Measurements from ENCODE around the gene EFCAB6.

DNA sequence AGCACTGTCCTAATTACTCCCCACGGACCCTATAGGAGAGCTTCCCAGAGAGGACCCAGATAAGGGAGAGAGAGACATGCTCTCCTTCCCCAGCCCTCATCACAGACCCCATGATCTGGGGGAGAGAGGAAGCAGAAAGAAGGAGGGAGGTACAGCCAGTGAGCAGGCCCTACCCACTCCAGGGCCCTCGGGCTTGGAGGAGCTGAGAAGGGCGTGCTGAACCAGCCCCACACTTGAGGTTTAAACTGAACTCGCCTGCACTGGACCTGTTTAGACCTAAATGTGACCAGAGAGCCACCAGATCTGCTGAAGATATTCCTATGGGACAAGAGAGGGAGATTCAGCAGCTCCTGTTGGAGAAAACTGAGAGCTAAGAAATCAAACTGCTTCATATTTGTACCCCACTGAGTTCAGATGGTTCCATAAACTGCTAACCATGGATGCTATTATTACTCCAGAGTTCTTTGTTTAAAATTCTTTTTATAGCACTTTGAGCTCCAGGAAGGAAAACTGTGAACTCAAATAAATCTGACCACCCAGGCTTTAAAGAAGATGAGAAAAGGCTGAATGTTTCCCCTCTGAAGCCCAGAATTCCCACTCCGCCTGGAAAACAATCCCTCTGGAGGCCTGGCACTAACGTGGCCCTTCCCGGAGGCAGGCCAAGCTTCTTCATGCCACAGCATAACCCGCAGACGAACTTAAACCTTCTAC lies 67.2 kb downstream of the EFCAB6 start:
- TF ChIP-seq, protein P1, sequence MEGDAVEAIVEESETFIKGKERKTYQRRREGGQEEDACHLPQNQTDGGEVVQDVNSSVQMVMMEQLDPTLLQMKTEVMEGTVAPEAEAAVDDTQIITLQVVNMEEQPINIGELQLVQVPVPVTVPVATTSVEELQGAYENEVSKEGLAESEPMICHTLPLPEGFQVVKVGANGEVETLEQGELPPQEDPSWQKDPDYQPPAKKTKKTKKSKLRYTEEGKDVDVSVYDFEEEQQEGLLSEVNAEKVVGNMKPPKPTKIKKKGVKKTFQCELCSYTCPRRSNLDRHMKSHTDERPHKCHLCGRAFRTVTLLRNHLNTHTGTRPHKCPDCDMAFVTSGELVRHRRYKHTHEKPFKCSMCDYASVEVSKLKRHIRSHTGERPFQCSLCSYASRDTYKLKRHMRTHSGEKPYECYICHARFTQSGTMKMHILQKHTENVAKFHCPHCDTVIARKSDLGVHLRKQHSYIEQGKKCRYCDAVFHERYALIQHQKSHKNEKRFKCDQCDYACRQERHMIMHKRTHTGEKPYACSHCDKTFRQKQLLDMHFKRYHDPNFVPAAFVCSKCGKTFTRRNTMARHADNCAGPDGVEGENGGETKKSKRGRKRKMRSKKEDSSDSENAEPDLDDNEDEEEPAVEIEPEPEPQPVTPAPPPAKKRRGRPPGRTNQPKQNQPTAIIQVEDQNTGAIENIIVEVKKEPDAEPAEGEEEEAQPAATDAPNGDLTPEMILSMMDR (IDR thresholded peaks at IDR 0.05; ENCODE audit: low read depth, low read length, missing input control) = no peak
- no peak for TF ChIP-seq GABPA (IDR thresholded peaks at IDR 0.05 in 1 of 2, conservative IDR thresholded peaks at IDR 0.05 in 1 of 2)
- no peak for TF ChIP-seq RAD21 (IDR thresholded peaks at IDR 0.05)
- no peak for TF ChIP-seq TAF1 (conservative IDR thresholded peaks at IDR 0.05)
